ENCODE measurements around the gene C2CD2. TPM values are rescaled to one million over a fixed set of nuclear protein-coding genes. Genes with fewer than 3 reads are reported as not detected.

The C2CD2 gene
- total RNA-seq, 1 donor from 2014 or later, result 31.7 TPM

DNA sequence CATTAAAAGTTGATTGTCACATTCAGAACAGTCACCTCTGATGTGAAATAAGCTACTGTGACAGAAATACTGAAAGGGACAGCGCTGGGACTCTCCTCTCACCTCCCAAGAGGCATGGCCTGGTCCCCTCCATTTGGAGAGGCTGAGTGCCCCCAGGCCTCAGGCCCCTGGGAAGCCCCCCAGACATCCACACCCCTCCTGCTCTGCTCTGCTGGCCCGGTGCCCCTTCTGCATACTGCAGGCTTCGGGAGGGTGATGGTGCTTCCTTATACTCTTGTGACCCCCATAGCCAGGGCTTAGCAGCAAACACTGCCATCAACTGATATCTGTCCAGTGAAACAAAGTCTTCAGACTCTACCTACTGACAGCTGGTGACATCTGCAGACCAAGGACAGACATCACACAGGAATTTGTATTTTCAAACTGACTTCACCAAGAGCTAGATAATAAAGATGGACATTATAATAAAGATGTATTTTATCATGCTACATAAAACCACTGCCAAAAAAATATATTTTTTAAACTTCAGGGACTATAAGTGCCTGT lies 36.9 kb downstream of the C2CD2 start:
- no peak for DNase-seq (ENCODE audit: extremely low read depth, low read depth, low spot score)

DNA sequence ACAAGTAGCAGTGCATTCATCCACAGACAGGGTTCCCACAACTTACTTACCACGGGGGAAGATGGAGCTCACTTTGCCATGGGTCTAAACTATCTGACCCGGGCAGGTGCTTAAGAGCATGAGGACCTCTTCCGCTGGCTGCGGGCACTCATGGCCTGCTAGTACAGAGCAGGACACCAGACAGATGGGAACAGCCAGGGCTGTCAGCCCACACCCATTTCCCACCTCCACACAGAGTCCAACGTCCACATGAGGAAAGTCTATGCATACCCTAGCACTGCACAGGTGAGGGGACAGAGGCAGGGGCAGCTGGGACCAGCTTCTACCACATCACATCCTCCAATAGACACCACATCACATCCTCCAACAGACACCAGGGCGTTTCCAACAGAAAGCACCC lies 38.9 kb downstream of the C2CD2 start:
- DNase-seq (ENCODE audit: extremely low read depth, low read depth, low spot score), result no peak

DNA sequence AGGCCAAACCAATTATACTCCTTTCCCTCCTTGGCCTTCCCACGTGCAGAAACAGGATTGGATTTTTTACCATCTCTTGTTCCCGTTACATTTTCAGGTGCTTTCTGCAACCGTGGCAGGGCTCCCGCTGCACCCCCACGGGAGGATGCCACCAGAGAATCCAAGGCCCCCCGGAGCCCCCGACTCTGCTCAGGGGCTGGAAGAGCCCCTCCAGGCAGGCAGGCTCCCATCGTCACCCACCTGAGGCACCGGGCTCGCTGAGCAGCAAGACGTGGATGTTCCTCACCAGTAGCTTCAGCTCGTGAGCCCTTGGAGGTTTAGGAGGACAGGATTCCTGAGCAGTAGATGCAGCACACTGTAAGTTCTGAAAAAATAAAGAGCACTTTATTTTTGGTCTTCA lies 39.5 kb downstream of the C2CD2 start:
- DNase-seq (ENCODE audit: extremely low read depth, low read depth, low spot score), result no peak

DNA sequence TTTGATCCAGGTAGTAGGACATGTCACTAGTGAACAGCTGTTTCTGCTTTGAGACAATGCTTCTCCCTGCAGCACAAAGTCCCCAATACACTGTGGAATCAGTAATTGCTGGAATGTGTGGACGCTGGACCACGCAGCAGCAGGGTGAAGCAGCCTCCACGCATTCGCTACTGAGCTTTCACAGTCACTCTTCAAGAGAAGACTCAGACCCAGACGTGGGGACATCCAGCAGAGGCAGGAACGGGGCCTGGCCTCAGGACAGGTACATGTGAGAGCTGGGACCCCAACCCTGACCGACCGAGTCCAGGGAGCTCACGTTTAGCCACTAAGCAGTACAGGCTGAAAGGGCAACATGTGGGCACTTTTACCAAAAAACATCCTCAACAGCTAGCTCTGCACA lies 40.6 kb downstream of the C2CD2 start:
- DNase-seq (ENCODE audit: extremely low read depth, low read depth, low spot score), result no peak

DNA sequence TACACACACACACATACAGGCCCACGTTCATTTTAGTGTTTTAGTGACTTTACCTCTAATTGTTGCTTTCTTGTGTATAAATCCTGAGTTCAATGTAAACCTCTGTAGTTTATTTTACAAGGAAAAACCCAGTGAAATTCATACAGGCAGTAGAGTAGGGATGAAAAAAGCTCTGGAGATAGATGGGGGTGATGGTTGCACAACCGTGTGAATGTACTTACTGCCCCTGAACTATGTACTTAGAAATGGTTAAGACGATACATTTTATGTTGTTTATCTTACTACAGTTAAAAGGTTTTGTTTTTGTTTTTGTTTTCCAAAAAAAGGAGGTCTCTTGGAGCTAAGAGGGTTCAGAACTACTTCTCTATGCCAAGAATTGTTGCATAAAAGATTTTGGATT lies 45.0 kb downstream of the C2CD2 start:
- no peak for DNase-seq (ENCODE audit: extremely low read depth, low read depth, low spot score)

DNA sequence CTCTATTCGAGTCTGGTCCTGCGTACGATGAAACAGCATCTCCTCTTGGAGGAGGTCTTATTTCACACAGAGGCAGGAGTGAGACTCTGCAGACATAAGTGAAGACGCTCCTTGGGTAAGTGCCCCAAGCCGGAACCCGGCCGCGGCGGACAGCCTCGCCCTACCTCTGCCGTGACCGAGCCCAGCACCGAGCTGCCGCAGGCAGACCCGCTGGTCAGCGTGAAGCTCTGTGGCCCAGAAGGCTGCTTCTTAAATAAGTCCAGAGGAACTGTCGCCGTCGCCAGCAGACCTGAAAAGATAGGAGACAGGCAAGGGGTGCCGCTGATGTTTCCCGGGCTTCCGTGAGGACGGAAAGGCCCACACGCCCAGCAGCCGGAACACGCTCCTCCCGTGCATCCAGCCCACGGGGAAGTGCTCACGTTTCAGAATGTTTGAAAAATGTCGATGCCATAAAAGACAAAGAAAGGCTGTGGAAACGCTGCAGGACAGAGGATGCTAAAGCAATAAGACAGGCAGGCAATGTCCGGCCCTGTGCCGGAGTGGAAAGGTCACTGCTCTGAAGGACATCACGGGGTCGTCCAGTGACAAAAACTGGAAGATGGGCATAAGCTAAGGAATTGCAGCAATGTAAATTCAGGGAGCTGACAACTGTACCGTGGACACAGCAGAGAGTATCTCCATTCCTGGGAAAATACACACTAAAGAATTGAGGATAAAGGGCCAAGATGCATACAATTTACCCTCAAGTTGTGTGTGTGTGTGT lies 46.1 kb downstream of the C2CD2 start:
- DNase-seq (ENCODE audit: extremely low read depth, low read depth, low spot score), result no peak

DNA sequence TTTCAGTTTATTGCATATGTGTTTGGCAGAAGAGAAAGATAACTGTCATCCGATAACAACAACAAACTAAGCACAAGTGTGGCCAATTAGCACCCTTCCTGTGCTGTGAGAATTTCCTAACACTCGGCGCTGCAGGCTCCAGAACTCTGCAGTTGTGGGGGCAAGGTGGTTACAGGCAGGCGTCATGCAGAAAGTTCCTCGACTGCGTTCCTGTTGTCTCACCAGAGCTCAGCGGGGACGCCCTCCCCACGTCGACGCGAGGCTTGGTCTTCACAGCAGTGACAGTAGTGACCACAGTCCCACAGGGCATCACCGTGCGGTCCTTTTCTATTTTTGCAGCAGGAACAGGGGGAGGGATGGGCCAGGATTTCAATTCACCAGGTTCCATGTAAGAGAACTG lies 47.0 kb downstream of the C2CD2 start:
- DNase-seq (ENCODE audit: extremely low read depth, low read depth, low spot score), result no peak

DNA sequence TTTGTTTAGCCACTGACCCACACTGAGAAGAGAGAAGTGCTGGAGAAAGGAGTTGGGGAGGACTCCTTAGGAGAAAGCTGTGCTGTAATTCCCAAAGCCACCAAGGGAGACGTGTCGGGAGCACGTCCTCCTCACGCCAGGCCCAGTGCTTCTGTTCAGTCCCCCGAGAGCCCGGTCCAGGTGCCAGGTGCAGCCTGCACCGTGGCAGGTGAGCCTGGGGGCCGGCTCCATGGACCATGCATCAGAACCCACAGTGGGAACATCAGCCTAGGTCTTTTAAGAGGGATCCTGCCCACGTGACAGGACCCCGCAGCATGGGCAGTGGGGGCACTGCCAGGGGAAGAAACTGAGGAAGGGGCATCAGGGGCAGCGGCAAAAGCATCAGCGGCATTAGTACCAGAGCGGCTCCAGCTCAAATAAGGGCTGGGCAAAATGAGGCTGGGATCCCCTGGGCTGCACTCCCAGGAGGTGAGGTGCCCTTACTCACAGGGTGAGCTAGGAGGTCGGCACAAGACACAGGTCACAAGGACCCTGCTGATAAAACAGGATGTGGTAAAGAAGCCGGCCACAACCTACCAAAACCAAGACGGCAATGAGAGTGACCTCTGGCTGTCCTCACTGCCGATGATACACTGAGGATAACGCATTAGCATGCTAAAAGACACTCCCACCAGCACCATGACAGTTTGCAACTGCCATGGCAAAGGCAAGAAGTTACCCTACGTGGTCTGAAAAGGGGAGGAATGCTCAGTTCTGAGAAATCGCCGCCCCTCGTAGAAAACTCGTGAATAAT lies 50.1 kb downstream of the C2CD2 start:
- no peak for DNase-seq (ENCODE audit: extremely low read depth, low read depth, low spot score)

DNA sequence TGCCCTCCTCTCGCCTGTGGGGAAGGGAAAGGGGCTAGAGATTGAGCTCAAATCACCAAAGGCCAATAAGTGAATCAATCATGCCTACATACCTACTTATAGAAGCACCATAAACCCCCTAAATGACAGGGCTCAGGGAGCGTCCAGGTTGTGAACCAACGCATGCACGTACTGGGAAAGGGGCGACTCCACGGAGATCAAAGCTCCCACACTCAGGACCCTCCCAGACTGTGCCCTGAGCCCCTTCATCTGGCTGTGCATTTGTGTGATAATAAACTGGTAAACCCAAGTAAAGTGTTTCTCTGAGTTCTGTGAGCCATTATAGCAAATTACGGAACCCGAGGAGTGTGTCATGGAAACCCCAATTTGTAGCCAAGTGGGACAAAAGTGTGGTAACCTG lies 50.9 kb downstream of the C2CD2 start:
- no peak for DNase-seq (ENCODE audit: extremely low read depth, low read depth, low spot score)

DNA sequence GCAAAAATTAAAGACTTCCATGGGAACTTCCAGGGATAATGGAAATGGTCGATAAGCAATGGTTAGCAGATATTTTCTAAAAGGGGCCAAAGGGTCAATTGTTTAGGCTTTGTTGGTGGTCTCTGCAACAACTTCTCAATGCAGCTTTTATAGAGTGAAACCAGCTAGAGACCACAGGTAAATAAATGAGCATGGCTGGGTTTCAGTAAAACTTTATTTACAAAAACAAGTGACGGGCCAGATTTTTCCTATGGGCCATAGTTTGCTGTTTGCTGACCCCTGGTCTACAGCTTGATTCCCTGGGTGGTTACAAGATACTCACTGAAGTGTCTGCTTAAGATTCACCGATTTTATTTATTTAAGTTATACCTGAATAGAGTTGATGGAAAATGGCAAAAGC lies 52.0 kb downstream of the C2CD2 start:
- no peak for DNase-seq (ENCODE audit: extremely low read depth, low read depth, low spot score)

DNA sequence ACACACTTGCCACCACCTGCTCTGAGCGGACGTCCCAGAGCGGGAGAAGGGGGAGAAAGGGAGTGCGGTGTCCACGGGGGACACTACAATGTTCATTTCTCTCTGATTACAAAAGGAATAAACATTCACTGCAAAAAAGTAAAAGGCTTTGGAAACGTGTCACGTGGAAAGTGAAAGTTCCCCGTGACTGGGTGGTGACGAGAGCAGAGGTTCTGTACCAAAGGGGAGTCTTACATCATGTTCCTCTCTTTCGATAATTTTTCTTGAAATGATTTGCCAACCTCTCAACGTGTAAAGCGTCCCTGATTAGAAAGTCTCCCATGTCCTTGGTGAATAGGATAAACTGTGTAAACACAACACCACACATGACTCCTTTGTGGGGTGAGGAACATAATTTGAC lies 52.7 kb downstream of the C2CD2 start:
- DNase-seq (ENCODE audit: extremely low read depth, low read depth, low spot score), result no peak

DNA sequence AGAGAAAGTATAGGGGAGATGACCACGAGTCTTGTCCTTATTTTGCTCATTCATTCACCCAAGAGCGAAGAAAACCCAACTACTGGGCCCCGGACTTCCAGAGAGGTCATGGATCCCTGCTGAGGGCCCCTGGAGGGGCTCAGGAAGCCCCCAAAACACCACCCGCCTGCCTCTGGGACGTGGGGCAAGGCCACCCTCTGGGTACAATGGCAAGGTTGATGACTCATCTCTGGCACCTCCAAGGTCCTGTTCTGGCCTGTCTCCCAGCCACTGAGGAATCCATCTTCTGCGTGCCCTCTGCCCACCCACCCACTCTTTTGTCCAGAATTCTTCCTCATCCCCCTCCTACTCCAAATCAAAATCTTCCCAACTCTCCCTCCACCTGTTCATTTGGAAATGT lies 53.4 kb downstream of the C2CD2 start:
- no peak for DNase-seq (ENCODE audit: extremely low read depth, low read depth, low spot score)

DNA sequence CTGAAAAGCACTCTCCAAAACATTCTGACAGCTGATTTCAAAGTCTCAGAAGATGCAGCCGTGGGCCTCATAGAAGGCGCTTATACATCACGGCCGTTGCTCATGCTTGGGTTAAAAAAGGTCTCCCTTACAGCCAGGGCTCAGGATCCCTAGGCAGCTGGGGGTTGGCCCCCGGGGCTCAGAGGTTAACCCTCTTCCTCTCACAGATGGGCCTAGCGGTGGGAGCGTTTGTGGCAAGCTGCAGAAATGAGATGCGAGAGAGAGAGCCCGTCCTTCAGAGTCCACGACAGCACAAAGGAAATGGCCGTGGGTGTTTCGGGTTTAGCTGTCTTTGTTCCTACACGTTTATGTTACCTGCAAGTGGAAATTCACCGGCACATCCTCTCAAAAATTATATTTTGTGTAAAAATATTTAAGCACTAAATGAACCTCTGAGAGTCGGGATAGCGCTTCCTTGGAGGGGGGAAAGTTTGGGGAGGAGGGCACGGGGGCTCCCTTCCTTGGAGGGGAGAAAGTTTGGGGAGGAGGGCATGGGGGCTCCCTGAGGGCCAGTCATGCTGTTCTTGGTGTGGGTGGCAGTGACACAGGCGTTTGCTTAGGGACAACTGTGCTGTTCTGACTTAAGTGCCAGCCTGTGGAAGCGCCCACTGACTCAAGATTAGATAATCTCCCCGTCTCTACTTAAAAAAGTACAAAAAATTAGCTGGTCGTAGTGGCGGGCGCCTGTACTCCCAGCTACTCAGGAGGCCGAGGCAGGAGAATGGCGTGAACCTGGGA lies 54.2 kb downstream of the C2CD2 start:
- DNase-seq (ENCODE audit: extremely low read depth, low read depth, low spot score), result no peak

DNA sequence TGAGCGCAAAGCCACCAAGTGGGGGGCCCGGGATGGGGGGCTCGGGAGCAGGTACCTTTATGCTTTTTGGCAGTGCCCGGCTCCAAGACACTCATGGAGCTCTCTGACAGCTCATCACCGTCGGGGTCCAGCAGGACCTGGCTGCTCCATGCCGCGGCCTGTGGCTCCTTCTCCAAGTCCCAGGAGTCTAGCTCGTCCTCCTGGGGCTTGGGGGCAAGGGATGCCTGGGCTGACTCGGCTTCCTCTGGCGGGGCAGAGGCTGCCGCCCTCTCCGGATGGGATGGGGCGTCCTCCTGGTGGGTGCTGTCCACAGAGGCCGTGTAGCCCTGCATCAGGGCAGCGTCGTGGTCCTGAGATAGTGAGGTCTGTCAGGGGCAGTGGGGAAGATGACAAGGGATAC lies 54.8 kb downstream of the C2CD2 start:
- no peak for DNase-seq (ENCODE audit: extremely low read depth, low read depth, low spot score)

DNA sequence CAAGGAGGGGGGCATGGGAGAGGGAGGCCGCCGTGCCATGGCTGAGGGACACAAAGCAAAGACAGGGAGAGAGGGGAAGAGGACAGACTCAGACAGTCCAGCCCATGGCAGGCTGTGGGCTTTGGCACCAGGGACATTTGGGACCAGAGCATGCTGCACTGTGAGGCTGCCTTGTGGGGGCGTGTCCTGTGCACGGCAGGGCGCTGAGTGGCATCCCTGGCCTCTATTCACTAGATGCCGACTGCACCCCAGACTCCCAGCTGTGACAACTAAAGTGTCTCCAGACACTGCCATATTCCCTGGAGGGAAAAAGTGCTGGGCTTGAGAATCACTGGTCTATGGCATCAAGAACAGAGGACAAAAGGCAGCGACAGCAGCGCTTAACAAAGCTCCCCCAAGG lies 56.1 kb downstream of the C2CD2 start:
- no peak for DNase-seq (ENCODE audit: extremely low read depth, low read depth, low spot score)

DNA sequence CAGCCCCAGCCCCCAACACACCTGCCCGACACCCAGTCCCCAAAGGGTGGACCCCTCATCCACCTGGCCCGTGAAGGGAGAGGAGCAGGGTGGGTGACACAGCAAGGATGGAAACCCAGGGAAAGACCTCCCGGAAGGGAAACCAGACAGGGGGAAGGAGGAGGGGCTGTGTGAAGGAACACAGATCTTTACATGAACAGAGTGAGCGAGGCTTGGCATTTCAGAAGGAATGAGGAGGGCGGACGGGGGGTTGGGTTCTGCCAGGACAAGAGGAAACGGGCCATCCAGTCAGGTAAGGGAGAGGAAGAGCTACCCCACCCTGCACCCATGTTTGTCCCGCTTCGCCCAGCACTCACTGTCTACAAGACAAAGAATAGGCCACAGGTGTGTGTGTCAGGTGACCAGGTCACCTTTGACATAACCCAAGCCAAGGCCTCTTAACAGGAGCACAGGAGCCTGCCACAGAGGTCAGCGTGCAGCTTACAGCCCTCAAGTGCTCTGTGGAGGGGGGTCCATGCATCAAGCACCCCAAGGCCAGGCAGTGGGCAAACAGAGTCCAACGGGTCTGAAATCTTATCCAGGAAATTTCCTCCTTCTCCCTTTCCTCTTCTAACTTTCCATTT lies 56.7 kb downstream of the C2CD2 start:
- DNase-seq (ENCODE audit: extremely low read depth, low read depth, low spot score), result no peak

DNA sequence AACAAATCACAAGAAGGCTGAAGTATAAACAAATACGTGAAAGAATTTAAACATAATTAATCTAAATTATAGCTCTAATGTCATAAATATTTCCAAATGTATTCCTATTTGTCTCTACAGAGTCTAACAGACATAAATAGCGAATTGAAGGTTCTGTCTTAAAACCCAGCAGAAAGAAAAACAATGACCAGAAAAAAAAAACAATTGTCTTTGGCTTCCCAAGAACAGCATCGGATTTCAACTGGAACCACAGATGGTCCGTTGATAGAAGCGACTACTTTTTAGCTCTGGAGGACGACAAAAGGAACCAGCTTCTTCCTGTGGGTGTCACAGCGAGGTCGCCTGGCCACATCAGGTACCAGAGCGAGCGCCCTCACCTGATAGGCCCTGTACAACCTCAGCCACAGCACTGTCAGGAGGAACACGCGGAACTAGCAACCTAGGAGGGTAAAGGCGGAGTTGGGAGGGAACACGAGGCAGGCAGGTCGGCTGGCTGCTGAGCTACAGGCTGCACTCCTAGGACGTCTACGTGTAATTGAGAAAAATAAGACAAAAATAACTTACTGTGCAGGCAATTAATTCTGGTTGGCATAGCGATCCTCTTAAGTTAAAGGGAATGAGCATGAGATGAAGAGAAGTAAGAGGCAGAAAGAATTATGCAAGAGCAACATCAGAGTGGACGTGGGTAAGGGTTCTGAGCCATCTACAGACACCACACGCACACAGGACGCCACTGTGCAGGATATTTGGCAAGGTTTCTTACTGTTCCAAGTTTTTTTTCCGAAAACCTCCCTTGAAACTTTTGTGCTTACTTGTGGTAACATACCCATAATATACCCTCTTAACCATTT lies 58.0 kb downstream of the C2CD2 start:
- DNase-seq (ENCODE audit: extremely low read depth, low read depth, low spot score), result no peak

DNA sequence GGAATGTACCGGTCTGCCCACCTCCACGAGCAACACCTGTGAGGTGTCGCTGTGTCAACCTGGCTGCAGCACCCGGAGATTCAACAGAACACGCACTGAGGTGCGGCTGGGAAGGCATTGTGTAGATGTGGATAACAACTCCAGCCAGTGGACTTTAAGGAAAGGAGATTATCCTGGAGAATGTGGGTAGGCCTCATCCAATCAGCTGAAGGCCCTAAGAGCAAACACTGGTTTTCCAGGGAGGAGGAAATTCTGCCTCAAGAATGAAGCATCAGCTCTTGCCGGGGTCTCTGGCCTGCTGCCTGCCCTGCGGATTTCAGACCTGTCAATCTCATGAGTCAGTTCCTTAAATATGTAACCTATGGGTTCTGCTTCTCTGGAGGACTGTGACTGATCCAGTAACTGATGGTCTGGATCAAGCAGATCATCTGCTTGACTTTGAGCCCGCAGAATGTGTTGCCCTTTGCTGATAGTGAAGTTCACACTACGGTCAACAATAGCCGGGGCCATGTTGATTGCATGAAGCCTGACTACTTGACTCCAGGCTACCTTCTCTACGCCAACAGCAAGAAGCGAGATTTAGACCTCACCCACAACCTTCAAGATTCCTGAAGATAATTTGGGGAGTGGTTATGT lies 58.8 kb downstream of the C2CD2 start:
- no peak for DNase-seq (ENCODE audit: extremely low read depth, low read depth, low spot score)

DNA sequence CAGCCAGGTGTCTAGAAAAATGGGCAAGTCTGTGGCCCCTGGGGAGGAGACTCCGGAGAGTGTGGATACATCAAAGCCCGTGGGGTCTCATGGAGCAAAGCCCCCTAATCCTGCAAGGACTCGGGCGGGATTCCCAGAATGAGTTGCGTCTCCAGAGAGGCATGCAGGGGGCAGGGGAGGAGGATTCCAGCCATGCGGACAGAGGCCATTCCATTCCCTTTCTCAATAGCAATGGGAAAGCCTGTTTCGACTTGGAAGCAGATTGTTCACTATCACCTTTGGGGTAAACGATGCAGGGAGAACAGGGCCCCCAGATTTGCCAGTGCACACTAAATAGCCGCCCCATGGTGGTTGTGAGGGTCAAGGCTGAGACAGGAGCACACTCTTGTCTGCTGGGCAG lies 59.3 kb downstream of the C2CD2 start:
- DNase-seq (ENCODE audit: extremely low read depth, low read depth, low spot score), result no peak

DNA sequence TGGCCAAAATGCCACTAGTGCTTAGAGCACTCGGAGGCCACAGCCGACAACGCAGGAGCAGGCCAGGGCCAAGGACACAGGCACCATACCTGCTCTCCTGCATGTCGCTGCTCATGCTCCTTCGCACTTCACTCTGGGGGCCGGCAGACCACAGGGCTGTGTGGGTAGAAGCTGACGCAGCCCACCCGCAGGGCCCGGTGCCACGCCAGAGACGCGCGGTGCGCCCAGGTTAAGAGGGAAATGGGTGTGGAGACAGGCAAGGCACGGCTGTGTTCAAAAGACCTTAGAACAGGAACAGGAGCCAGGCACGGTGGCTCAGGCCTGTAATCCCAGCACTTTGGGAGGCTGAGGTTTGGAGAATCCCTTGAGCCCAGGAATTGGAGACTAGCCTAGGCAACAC lies 61.1 kb downstream of the C2CD2 start:
- no peak for DNase-seq (ENCODE audit: extremely low read depth, low read depth, low spot score)

Measured in glomerular endothelial cell (primary cell).